Ovary (tissue), 10 donors: ENCODE results near the gene CYFIP2. TPM values are rescaled to one million over a fixed set of nuclear protein-coding genes. Genes with fewer than 3 reads are reported as not detected.

Source experiments
- DNase-seq, 5 donors: peaks; one replicate each; pipeline ENCODE4 v3.0.0-alpha.2; 2019 to 2020
- H3K27ac ChIP-seq, 2 donors: fragments of 200-600 bp; one replicate each; pipeline versions ENCODE4 v1.5.1 to v1.8.0; 2019 to 2022
- H3K27me3 ChIP-seq: fragments of 200-600 bp; one replicate; pipeline ENCODE4 v1.8.0; 2022
- H3K36me3 ChIP-seq: fragments of 200-600 bp; sonication (generic); one replicate; pipeline ENCODE4 v1.5.1; 2019
- H3K4me1 ChIP-seq: one replicate; pipeline ENCODE4 v1.8.1; 2013; ENCODE audit warnings: mild to moderate bottlenecking, moderate library complexity; ENCODE audit not compliant: insufficient read depth
- H3K4me3 ChIP-seq: fragments of 200-600 bp; sonication (generic); one replicate; pipeline ENCODE4 v1.5.1; 2017
- H3K9me3 ChIP-seq, 2 donors: fragments of 200-600 bp in 1 of 2; sonication (generic) in 1 of 2; one replicate each; pipeline versions ENCODE4 v1.5.1 to v1.8.1; 2013 to 2019; ENCODE audit warnings: mild to moderate bottlenecking in 1 of 2, moderate library complexity in 1 of 2
- CTCF ChIP-seq, 3 donors: fragments of 450-650 bp in 2 of 3; fragments of 200-600 bp in 1 of 3; IDR thresholded peaks; one replicate each; pipeline versions ENCODE4 v1.5.1 to v1.8.0; 2016 to 2022; ENCODE audit warnings: antibody characterized with exemption in 3 of 3, mild to moderate bottlenecking in 1 of 3
- EP300 ChIP-seq: sonication (generic); formaldehyde crosslinking; IDR thresholded peaks from one replicate; pipeline ENCODE4 v1.6.1; 2017; ENCODE audit warnings: antibody characterized with exemption
- POLR2A ChIP-seq: fragments of 450-650 bp; IDR thresholded peaks from one replicate; pipeline ENCODE4 v1.6.1; 2017; ENCODE audit warnings: antibody characterized with exemption, mild to moderate bottlenecking, moderate library complexity
- WGBS, 3 donors: extraction: QIAGEN DNeasy Blood & Tissue Kit in 1 of 3; methylation state at CpG; one replicate each; pipeline versions ENCODE4 v1.1.5 to v1.1.7; 2013 to 2017; 5-methylcytosine and 5-hydroxymethylcytosine counted together
- intact Hi-C, 4 donors: fragments of 100-400 bp; cut with DNase I; formaldehyde crosslinking; loops; one replicate each; pipeline versions ENCODE4 v1.11.0 to v1.15.1; 2022 to 2023
- long read RNA-seq, 3 donors: library from polyadenylated mRNA in 2 of 3; unstranded in 2 of 3; transcript quantifications; one replicate each; pipeline ENCODE4 v2.0.0 and lab custom pipeline, GENCODE V29; 2021 to 2026
- polyA plus RNA-seq, 2 donors: library from polyadenylated mRNA; stranded (reverse); fragments of 200-250 nt in 1 of 2; fragments of 350-450 nt in 1 of 2; fragmentation: Illumina TruSeq in 1 of 2; extraction: RNeasy Lipid Tissue Mini Kit (QIAGEN cat#74804) in 1 of 2; gene quantifications; one replicate each; pipeline ENCODE4 v1.2.3, GENCODE V29; 2013 to 2014
- total RNA-seq, 7 donors: library from RNA; depleted of rRNA in 2 of 7; stranded (reverse); fragments of >200 nt in 2 of 7; fragmentation: NEBNext Ultra II Directional in 3 of 7; extraction: Animal tissue kit (Norgen Biotek cat#: 25700) in 3 of 7; gene quantifications; one replicate each; pipeline versions ENCODE4 v1.1.0 to v1.2.4, GENCODE V29; 2016 to 2023
- donor health status: DM: no; HTN: no; CAD: no; lungs with moderate emphysema.
- donor health status: DM: no; HTN: no; CAD: no.
- donor health status: Bipolar disorder and iron deficiency.
- donor health status: DM: yes; HTN: yes; CAD: no.
- donor health status: DM: no; HTN: no; CAD: no.
- donor health status: DM: yes; HTN: yes; CAD: no.

Gene CYFIP2
- total RNA-seq (10 to 100 TPM in 6 of 7 donors, 1 to 10 TPM in 1; 5.6 to 22.2 (median 17.1) TPM), polyA plus RNA-seq (10 to 100 TPM in 1 of 2 donors, 1 to 10 TPM in 1; 4.9 to 39.8 TPM)
- long read RNA-seq, donor 1, full-length matches to known transcripts = 4 of 17 reads
- long read RNA-seq, donor 1, partial matches to known transcripts = 7 of 17 reads
- long read RNA-seq, donor 1, other reads (novel, unspliced or antisense) = 6 of 17 reads
- long read RNA-seq, donor 2, full-length matches to known transcripts = 3 of 3 reads
- long read RNA-seq, donor 2, partial matches to known transcripts = 0 of 3 reads
- long read RNA-seq, donor 2, other reads (novel, unspliced or antisense) = 0 of 3 reads
- long read RNA-seq, donor 3, full-length matches to known transcripts = 8 of 11 reads
- long read RNA-seq, donor 3, partial matches to known transcripts = 0 of 11 reads
- long read RNA-seq, donor 3, other reads (novel, unspliced or antisense) = 3 of 11 reads

- intact Hi-C loops = no loop called here
- no peaks in the 10 kb centered on the region for H3K4me1 ChIP-seq
- no peaks in the 10 kb centered on the region for H3K36me3 ChIP-seq
- H3K27ac ChIP-seq = no peak within 1 kb of the TSS
- peak within 1 kb of the TSS; percentile 53 for H3K4me3 ChIP-seq
- H3K27me3 ChIP-seq = no peaks in the 10 kb centered on the region
- 1 to 2% (median 2%) methylated on average over 31 to 58 of the region's 58 CpGs for WGBS, 3 donors
- no peaks in the 10 kb centered on the region for H3K9me3 ChIP-seq
- DNase-seq = peak; percentile 26 to 63 (median 53)
- TF ChIP-seq POLR2A = no peak
- no peak for TF ChIP-seq CTCF (IDR thresholded peaks at IDR 0.05)
- no peak for TF ChIP-seq EP300
These were observed at the start of gene CYFIP2 for GRCh38 chr5:157265714-157266285. TSS of gene CYFIP2 (plus strand) at chr5:157266123. CDS start at chr5:157285362, 19,239 bp downstream.

- TF ChIP-seq POLR2A = no peak
- no peak for TF ChIP-seq CTCF (IDR thresholded peaks at IDR 0.05)
- TF ChIP-seq EP300 = no peak
- intact Hi-C loops = no loop called here
These were observed 49.4 kb upstream of the CYFIP2 start for GRCh38 chr5:157216391-157217142.

GRCh38 chr5:157217289-157218024 lies 48.5 kb upstream of the CYFIP2 start:
- WGBS, 3 donors = 65 to 80% (median 77%) methylated on average over 5 of the region's 5 CpGs

More at GRCh38 chr5:157216391-157217142, 49.4 kb upstream of the CYFIP2 start:
- WGBS, 3 donors = 77 to 85% (median 79%) methylated on average over 6 of the region's 6 CpGs
- Histone ChIP-seq H3K4me3 (no peak overlapping the region), H3K36me3 (no peaks in the 10 kb centered on the region), H3K27ac (no peak overlapping the region), H3K27me3 (no peaks in the 10 kb centered on the region), H3K4me1 (no peaks in the 10 kb centered on the region), H3K9me3 (no peaks in the 10 kb centered on the region)
- no peak for DNase-seq

More at GRCh38 chr5:157217289-157218024, 48.5 kb upstream of the CYFIP2 start:
- Histone ChIP-seq H3K27ac (no peak overlapping the region), H3K4me3 (no peak overlapping the region), H3K27me3 (no peaks in the 10 kb centered on the region), H3K9me3 (no peaks in the 10 kb centered on the region), H3K36me3 (no peaks in the 10 kb centered on the region), H3K4me1 (no peaks in the 10 kb centered on the region)
- TF ChIP-seq POLR2A (no peak), CTCF (IDR thresholded peaks at IDR 0.05) (no peak), EP300 (no peak)
- intact Hi-C loops = no loop called here
- DNase-seq = no peak
